ENCODE measurements around the gene LHPP.

- TF ChIP-seq, protein P1, sequence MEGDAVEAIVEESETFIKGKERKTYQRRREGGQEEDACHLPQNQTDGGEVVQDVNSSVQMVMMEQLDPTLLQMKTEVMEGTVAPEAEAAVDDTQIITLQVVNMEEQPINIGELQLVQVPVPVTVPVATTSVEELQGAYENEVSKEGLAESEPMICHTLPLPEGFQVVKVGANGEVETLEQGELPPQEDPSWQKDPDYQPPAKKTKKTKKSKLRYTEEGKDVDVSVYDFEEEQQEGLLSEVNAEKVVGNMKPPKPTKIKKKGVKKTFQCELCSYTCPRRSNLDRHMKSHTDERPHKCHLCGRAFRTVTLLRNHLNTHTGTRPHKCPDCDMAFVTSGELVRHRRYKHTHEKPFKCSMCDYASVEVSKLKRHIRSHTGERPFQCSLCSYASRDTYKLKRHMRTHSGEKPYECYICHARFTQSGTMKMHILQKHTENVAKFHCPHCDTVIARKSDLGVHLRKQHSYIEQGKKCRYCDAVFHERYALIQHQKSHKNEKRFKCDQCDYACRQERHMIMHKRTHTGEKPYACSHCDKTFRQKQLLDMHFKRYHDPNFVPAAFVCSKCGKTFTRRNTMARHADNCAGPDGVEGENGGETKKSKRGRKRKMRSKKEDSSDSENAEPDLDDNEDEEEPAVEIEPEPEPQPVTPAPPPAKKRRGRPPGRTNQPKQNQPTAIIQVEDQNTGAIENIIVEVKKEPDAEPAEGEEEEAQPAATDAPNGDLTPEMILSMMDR (IDR thresholded peaks at IDR 0.05), result no peak
- no peak for TF ChIP-seq POLR2A (IDR thresholded peaks at IDR 0.05)
These were observed 129.5 kb downstream of the LHPP start for GRCh38 chr10:124591123-124591495.
